Upper lobe of left lung (tissue), 4 donors: ENCODE results near the gene SLC12A7.

Experiments
- POLR2A ChIP-seq, 4 donors: fragments of 450-650 bp; IDR thresholded peaks; one replicate each; pipeline ENCODE4 v1.5.1; 2016 to 2017; ENCODE audit warnings: antibody characterized with exemption in 4 of 4, mild to moderate bottlenecking in 2 of 4
- POLR2AphosphoS5 ChIP-seq, 2 donors: sonication (generic); formaldehyde crosslinking; IDR thresholded peaks; one replicate each; pipeline ENCODE4 v1.5.1; 2017; ENCODE audit warnings: antibody characterized with exemption in 2 of 2
- TF ChIP-seq, protein P1 (sequence below), 6 experiments: fragments of 450-650 bp in 4 of 6; fragments of 200-600 bp in 2 of 6; sonication (generic) in 2 of 6; IDR thresholded peaks; one replicate each; pipeline ENCODE4 v1.5.1; 2016 to 2019; ENCODE audit warnings: antibody characterized with exemption in 6 of 6

DNA sequence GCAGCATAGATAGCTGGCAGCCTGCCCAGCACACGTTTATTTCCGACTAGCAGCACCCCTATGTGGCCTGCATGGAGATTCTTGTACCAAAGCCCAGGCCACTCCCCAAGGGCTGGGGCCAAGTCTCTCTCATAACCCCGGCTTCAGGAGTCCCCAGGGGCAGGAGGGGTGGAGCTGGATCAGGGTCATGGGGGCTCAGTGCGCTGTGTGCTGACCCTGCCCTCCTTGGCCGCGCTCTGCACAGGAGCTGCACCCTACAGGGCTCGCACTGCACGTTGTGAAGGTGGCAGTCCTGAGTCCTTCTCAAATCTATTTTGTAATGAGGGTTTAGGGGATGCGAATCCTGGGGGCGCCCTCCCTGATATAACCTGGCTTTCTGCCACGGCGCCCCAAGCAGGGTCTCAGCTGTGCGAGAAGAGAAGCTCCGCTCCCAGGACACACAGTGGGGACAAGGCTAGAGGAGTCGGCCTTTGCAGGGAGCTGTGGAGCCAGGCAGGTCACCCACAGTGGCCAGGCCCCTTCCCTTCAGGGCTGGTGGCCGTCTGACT lies 74.7 kb downstream of the SLC12A7 start:
- TF ChIP-seq, protein P1, sequence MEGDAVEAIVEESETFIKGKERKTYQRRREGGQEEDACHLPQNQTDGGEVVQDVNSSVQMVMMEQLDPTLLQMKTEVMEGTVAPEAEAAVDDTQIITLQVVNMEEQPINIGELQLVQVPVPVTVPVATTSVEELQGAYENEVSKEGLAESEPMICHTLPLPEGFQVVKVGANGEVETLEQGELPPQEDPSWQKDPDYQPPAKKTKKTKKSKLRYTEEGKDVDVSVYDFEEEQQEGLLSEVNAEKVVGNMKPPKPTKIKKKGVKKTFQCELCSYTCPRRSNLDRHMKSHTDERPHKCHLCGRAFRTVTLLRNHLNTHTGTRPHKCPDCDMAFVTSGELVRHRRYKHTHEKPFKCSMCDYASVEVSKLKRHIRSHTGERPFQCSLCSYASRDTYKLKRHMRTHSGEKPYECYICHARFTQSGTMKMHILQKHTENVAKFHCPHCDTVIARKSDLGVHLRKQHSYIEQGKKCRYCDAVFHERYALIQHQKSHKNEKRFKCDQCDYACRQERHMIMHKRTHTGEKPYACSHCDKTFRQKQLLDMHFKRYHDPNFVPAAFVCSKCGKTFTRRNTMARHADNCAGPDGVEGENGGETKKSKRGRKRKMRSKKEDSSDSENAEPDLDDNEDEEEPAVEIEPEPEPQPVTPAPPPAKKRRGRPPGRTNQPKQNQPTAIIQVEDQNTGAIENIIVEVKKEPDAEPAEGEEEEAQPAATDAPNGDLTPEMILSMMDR (IDR thresholded peaks at IDR 0.05) = no peak
- no peak for TF ChIP-seq POLR2AphosphoS5 (IDR thresholded peaks at IDR 0.05)
- TF ChIP-seq POLR2A (IDR thresholded peaks at IDR 0.05) = no peak
